ENCODE results near the gene ATP13A4.

ATP13A4 gene

DNA sequence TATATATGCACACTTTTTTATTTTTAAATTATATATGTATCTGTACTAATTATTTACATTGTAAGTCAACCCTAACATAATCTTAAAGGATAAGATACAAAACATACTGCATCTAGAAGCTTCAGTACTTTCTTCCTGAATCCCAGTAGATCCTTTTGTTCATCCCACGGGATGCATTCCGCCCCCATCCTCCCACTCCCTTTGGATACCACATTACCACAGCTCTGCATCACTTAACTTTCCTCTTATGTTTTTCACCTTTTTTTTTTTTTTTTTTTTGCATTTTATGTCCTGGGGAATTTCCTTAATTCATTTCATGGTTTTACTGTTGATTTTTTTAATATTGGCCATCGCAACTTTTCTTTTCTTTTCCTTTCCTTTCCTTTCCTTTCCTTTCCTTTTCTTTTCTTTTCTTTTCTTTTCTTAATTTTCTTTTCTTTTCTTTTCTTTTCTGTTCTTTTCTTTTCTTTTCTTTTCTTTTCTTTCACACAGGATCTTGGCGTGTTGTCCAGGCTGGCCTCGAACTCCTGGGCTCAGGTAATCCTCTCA, 41.3 kb upstream of the ATP13A4 start:
- H3K27me3 ChIP-seq (ENCODE audit: insufficient read depth, poor library complexity, severe bottlenecking) = no peaks in the 10 kb centered on the region
- no peak overlapping the region for H3K4me3 ChIP-seq (replicated peaks; ENCODE audit: insufficient read depth, low read length)
- no peak overlapping the region for H3K27ac ChIP-seq (replicated peaks)
- TF ChIP-seq POLR2AphosphoS5 (IDR thresholded peaks at IDR 0.05; ENCODE audit: low read depth) (no peak), CTCF (IDR thresholded peaks at IDR 0.05; ENCODE audit: insufficient read depth, low read length) (no peak), GABPA (IDR thresholded peaks at IDR 0.05; ENCODE audit: low read depth) (no peak), SPI1 (IDR thresholded peaks at IDR 0.05; ENCODE audit: borderline replicate concordance, low read depth) (no peak)
- TF ChIP-seq, protein P1, sequence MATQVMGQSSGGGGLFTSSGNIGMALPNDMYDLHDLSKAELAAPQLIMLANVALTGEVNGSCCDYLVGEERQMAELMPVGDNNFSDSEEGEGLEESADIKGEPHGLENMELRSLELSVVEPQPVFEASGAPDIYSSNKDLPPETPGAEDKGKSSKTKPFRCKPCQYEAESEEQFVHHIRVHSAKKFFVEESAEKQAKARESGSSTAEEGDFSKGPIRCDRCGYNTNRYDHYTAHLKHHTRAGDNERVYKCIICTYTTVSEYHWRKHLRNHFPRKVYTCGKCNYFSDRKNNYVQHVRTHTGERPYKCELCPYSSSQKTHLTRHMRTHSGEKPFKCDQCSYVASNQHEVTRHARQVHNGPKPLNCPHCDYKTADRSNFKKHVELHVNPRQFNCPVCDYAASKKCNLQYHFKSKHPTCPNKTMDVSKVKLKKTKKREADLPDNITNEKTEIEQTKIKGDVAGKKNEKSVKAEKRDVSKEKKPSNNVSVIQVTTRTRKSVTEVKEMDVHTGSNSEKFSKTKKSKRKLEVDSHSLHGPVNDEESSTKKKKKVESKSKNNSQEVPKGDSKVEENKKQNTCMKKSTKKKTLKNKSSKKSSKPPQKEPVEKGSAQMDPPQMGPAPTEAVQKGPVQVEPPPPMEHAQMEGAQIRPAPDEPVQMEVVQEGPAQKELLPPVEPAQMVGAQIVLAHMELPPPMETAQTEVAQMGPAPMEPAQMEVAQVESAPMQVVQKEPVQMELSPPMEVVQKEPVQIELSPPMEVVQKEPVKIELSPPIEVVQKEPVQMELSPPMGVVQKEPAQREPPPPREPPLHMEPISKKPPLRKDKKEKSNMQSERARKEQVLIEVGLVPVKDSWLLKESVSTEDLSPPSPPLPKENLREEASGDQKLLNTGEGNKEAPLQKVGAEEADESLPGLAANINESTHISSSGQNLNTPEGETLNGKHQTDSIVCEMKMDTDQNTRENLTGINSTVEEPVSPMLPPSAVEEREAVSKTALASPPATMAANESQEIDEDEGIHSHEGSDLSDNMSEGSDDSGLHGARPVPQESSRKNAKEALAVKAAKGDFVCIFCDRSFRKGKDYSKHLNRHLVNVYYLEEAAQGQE (IDR thresholded peaks at IDR 0.05; ENCODE audit: insufficient replicate concordance, low read depth) = no peak
- DNase-seq (ENCODE audit: low read depth in 1 of 2, low spot score in 1 of 2) = no peak

DNA sequence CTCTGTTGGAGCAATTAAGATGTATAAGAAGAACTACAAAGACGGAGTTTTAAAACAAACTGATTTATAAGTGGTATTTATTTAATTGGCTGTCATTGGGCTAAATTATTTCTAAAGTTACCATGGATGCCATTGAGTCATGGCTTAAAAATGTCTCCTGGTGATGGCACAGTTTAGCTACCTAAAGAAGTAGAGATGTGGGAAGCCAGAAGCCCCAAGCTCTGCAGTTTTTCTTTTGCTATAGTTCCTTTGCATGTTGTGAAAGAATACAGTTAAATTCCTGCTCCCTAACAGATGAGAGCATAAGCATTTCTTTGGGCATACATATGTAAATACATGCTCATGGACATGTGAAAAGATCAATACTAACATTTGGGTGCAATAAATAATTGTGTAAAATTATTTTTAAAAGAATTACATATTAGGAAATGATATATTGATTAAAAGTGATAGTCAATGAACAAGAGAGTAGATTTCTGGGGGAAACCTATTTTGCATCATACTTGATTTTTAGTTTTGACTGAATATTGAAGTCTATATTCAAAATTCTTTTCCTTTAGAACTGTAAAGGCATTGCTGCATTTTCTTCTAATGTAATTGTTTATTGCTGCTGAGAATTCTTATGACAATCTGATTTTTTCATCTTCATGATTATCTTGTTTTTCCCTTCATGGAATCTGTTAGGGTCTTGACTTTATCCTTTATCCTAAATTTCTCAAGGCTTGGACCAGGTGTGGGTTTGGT, 40.4 kb upstream of the ATP13A4 start:
- DNase-seq (ENCODE audit: low read depth in 1 of 2, low spot score in 1 of 2) = no peak
- no peak overlapping the region for H3K27ac ChIP-seq (replicated peaks)
- TF ChIP-seq CTCF (IDR thresholded peaks at IDR 0.05; ENCODE audit: insufficient read depth, low read length) (no peak), SPI1 (IDR thresholded peaks at IDR 0.05; ENCODE audit: borderline replicate concordance, low read depth) (no peak), GABPA (IDR thresholded peaks at IDR 0.05; ENCODE audit: low read depth) (no peak), POLR2AphosphoS5 (IDR thresholded peaks at IDR 0.05; ENCODE audit: low read depth) (no peak)
- TF ChIP-seq, protein P1 (IDR thresholded peaks at IDR 0.05; ENCODE audit: insufficient replicate concordance, low read depth) = no peak
- no peak overlapping the region for H3K4me3 ChIP-seq (replicated peaks; ENCODE audit: insufficient read depth, low read length)
- no peaks in the 10 kb centered on the region for H3K27me3 ChIP-seq (ENCODE audit: insufficient read depth, poor library complexity, severe bottlenecking)

DNA sequence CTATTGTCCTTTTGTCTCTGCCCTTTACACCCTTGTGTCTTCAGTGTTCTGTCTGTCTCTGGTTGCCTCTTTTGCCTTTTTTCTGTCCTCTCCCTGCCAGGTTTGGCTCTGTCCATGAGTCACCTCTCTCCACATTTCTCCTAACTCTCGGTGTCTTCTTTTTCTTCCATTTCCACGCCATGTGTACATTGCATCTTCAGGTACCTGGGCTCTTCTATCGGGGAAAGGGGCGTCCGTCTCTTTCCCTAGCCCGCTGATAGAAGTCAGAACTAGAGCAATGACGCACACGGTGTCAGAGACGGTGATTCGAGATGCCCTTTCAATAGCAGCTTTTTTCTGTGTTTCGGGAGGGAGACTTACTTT, 39.0 kb upstream of the ATP13A4 start:
- H3K27me3 ChIP-seq (ENCODE audit: insufficient read depth, poor library complexity, severe bottlenecking) = no peaks in the 10 kb centered on the region
- TF ChIP-seq, protein P1 (IDR thresholded peaks at IDR 0.05; ENCODE audit: insufficient replicate concordance, low read depth) = no peak
- TF ChIP-seq POLR2AphosphoS5 (IDR thresholded peaks at IDR 0.05; ENCODE audit: low read depth) (no peak), CTCF (IDR thresholded peaks at IDR 0.05; ENCODE audit: insufficient read depth, low read length) (no peak)
- H3K27ac ChIP-seq (replicated peaks) = peak overlapping the region; percentile 88
- no peak for DNase-seq (ENCODE audit: low read depth in 1 of 2, low spot score in 1 of 2)
- H3K4me3 ChIP-seq (replicated peaks; ENCODE audit: insufficient read depth, low read length) = peak overlapping the region; percentile 74
